Endothelial cell of umbilical vein (primary cell): Measurements from ENCODE around the gene TBL3. TPM values are rescaled to one million over a fixed set of nuclear protein-coding genes. Genes with fewer than 3 reads are reported as not detected.

Experiments used
- BruUV-seq: library from RNA; stranded (reverse); fragments of 400-500 nt; replicated peaks from 2 replicates; lab custom pipeline; 2021; lab: Mats Ljungman, UMichigan
- CTCF ChIA-PET: fragments of 300-600, 350-600 bp; sonication (Branson Sonifier 250); formaldehyde crosslinking; loops from one replicate; lab custom pipeline; 2021; ENCODE audit warnings: antibody characterized with exemption, inconsistent platforms; lab: Charles Lee
- POLR2A ChIA-PET: fragments of 300-600, 350-600 bp; sonication (Branson Sonifier 250); formaldehyde crosslinking; loops from one replicate; lab custom pipeline; 2021; ENCODE audit warnings: antibody characterized with exemption, inconsistent platforms; lab: Charles Lee
- DNase-seq: peaks from one replicate; pipeline ENCODE4 v3.0.0-alpha.2; 2011; ENCODE audit warnings: low read depth, low spot score
- FAIRE-seq: peaks from 2 replicates; lab custom pipeline; 2011; peaks lifted over from hg19 to GRCh38; lab: Jason Lieb, UNC
- H2AFZ ChIP-seq: 2 replicates; pipeline ENCODE4 v1.6.0; 2012; ENCODE audit warnings: low read depth, low read length, control low read depth, inconsistent platforms
- H3K27ac ChIP-seq: 2 replicates; pipeline ENCODE4 v1.5.1; 2011; ENCODE audit warnings: low read depth, mild to moderate bottlenecking, control low read depth, low read length, moderate library complexity; ENCODE audit not compliant: insufficient read depth
- H3K27me3 ChIP-seq, 2 experiments: 2 replicates each; pipeline versions ENCODE4 v1.6.0 to v1.6.1; 2011; ENCODE audit warnings: low read length in 2 of 2, mixed read lengths in 1 of 2; ENCODE audit not compliant: control insufficient read depth in 2 of 2, insufficient read depth in 2 of 2
- H3K36me3 ChIP-seq, 2 experiments: 2 replicates in 1 of 2; 3 replicates in 1 of 2; pipeline ENCODE4 v1.5.1; 2011; ENCODE audit warnings: low read length in 2 of 2, mild to moderate bottlenecking in 1 of 2, moderate library complexity in 1 of 2; ENCODE audit not compliant: control insufficient read depth in 2 of 2, insufficient read depth in 2 of 2; ENCODE audit errors: extremely low read depth in 1 of 2
- H3K4me1 ChIP-seq: 3 replicates; pipeline ENCODE4 v1.5.1; 2011; ENCODE audit warnings: mild to moderate bottlenecking, low read length; ENCODE audit not compliant: control insufficient read depth, insufficient read depth; ENCODE audit errors: extremely low read depth
- H3K4me2 ChIP-seq: 2 replicates; pipeline ENCODE4 v1.6.1; 2011; ENCODE audit warnings: low read length, control low read depth, mixed read lengths; ENCODE audit not compliant: insufficient read depth
- H3K4me3 ChIP-seq, 3 experiments: fragments of 200-600 bp in 1 of 3; sonication (generic), shearing (Covaris generic) in 1 of 3; replicated peaks in 1 of 3; 2 replicates each; pipeline ENCODE4 v1.5.1; 2011 to 2016; ENCODE audit warnings: control low read depth in 3 of 3, low read length in 3 of 3, mild to moderate bottlenecking in 2 of 3, inconsistent platforms in 1 of 3, low read depth in 1 of 3, moderate library complexity in 1 of 3; ENCODE audit not compliant: insufficient read depth in 1 of 3
- H3K79me2 ChIP-seq: 2 replicates; pipeline ENCODE4 v1.6.0; 2012; ENCODE audit warnings: low read length, inconsistent platforms; ENCODE audit not compliant: control insufficient read depth, insufficient read depth
- H3K9ac ChIP-seq: replicated peaks from 2 replicates; pipeline ENCODE3; 2011; ENCODE audit warnings: low read length, control low read depth; ENCODE audit not compliant: insufficient read depth; ENCODE audit errors: extremely low read depth
- H3K9me1 ChIP-seq: replicated peaks from 3 replicates; pipeline ENCODE4 v1.6.0; 2011; ENCODE audit warnings: mild to moderate bottlenecking, low read length; ENCODE audit not compliant: control insufficient read depth, insufficient read depth; ENCODE audit errors: extremely low read depth
- H3K9me3 ChIP-seq: replicated peaks from 2 replicates; pipeline ENCODE4 v1.5.1; 2012; ENCODE audit warnings: low read length, inconsistent platforms; ENCODE audit not compliant: control insufficient read depth, insufficient read depth
- H4K20me1 ChIP-seq: replicated peaks from 2 replicates; pipeline ENCODE3; 2011; ENCODE audit warnings: mild to moderate bottlenecking, low read length; ENCODE audit not compliant: control insufficient read depth, insufficient read depth; ENCODE audit errors: extremely low read depth
- EZH2 ChIP-seq: IDR thresholded peaks from 2 replicates; pipeline ENCODE4 v1.6.1; 2012; ENCODE audit warnings: borderline replicate concordance, low read depth, mild to moderate bottlenecking, moderate library complexity, low read length, inconsistent platforms; ENCODE audit not compliant: severe bottlenecking
- POLR2A ChIP-seq: IDR thresholded peaks from 2 replicates; pipeline ENCODE4 v1.6.1; 2012; ENCODE audit warnings: low read depth, mild to moderate bottlenecking, control low read depth, low read length
- POLR2AphosphoS5 ChIP-seq: IDR thresholded peaks from 2 replicates; pipeline ENCODE4 v1.6.1; 2012; ENCODE audit warnings: low read depth, mild to moderate bottlenecking, control low read depth, low read length, moderate library complexity; ENCODE audit not compliant: insufficient read depth
- dilution Hi-C: fragments of 300-500 bp; cut with MboI; formaldehyde crosslinking; loops from one replicate; pipeline ENCODE4 v1.15.0; 2019; ENCODE audit warnings: low sequenced_read_pairs; ENCODE audit not compliant: extremely low pct_ligation_motif_present
- intact Hi-C: fragments of 100-400 bp; cut with micrococcal nuclease; formaldehyde crosslinking; loops from one replicate; pipeline ENCODE4 v1.10.0; 2022
- polyA plus RNA-seq, 4 experiments: library from polyadenylated mRNA; depleted of rRNA in 3 of 4; stranded (reverse) in 3 of 4; unstranded in 1 of 4; fragments of >200 nt; gene quantifications; 2 replicates each; pipeline versions ENCODE4 v1.2.1 to v1.2.3, GENCODE V29; 2011 to 2012; ENCODE audit warnings: missing spikeins in 1 of 4
- total RNA-seq: library from RNA; stranded (reverse); gene quantifications from 2 replicates; pipeline ENCODE4 v1.2.3, GENCODE V29; 2021
- TF ChIP-seq, protein P1 (sequence below): IDR thresholded peaks from 2 replicates; pipeline ENCODE4 v1.6.1; 2011; ENCODE audit not compliant: insufficient read depth, insufficient read length

Gene TBL3
- total and polyA plus RNA-seq, 2 donors (not counting 3 experiments of a cell fraction or from before 2014, with no cell fraction given): 42.2 to 77.1 TPM

DNA sequence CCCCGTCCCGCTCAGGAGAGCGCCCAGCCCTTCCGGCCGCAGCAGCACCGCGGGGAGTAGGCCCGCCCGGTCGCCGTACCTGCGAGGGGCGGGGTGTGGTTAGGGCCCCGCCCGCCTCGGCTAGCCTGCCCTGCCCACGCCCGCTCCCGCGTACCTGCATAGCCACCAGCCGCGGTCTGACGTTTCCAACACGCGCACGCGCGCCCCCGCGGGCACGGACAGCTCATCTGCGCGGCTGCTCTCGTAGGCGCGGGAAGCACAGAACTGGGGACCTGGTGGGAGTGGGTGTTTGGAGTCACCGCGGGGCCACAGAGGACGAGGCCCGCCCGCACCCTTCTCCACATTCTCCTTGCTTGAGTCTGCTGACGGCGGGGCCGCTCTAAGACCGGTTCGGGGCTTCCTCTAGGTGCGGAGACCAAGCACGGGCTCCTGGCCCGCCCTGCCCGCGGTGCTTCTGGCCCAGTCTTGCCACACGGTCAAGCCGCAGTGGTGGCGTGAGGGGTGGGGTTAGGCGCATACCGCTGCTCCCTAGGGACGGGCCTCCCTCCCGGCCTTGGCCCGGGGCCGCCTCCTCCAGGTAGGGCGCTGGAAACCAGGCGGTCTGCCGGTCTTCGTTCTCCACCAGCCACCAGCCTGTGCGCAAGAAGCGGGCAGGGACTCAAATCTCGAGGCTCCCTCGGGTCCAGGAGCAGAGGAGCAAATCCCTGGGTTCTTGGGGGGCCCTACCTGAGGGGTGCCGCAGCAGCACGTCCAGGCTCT, 7.6 kb downstream of the TBL3 start:
- Histone ChIP-seq H3K9me3 (no peaks in the 10 kb centered on the region), H3K4me3 (no peak overlapping the region), H3K79me2 (no peaks in the 10 kb centered on the region), H3K9me1 (no peaks in the 10 kb centered on the region), H3K27me3 (peaks cover 35 to 41% of the 10 kb centered on the region in 2 experiments), H2AFZ (no peak overlapping the region), H3K9ac (no peak overlapping the region), H3K4me2 (no peak overlapping the region), H3K36me3 (peaks cover 9 to 35% of the 10 kb centered on the region in 2 experiments), H4K20me1 (no peaks in the 10 kb centered on the region), H3K27ac (no peak overlapping the region), H3K4me1 (peaks cover 7% of the 10 kb centered on the region)
- no TSS peak for BruUV-seq
- TF ChIP-seq POLR2A (no peak), POLR2AphosphoS5 (peak; percentile 30)
- DNase-seq (no peak), FAIRE-seq (no peak)
- POLR2A ChIA-PET: no interaction called here
- intact Hi-C loops: no loop called here
- CTCF ChIA-PET: interaction anchor here (0.9 to 5.0 kb wide), 2 partner anchors 24 to 161 kb away, joined by 3 to 21 read pairs; no protein-coding TSS in a partner anchor
- dilution Hi-C loops: no loop called here

DNA sequence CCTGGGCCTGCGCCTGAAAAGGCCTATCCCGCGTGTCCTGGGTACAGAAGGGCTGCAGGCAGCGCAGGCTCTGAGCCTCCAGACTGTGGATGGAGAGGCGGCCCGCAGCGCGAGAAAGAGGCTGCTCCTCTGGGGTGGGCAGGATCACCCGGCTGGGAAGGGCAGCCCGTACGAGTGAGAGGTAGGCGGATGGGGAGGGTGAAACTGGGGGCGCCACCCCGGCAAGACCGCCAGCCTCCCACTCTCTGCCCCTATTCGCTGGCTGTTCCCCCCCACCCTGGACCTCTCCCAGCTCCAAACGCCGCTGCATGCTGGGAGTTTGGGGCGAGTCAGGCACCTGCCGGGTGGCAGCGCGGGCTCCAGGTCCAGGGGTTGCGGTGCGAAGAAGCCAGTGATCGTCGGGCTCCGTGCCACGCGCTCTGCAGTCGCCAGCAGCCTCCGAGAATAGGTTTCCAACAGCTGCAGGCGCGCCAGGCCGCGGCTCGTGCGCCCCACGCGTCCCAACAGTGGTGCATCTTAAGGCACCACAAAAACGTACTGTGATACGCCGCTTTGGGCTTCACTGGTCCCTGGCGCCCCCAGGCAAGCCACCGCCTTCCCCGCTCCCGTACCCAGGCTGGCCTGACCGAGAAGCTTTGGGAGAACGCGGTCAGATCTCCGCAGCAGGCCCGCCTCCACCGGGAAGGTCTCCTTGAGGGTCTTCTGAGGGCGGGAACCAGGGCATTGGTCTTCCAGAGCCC, 8.3 kb downstream of the TBL3 start:
- CTCF ChIA-PET: interaction anchor here (5.0 kb wide), 1 partner anchor 161 kb away, joined by 21 read pairs; no protein-coding TSS in a partner anchor
- H3K9me3 ChIP-seq: no peaks in the 10 kb centered on the region
- TF ChIP-seq EZH2: peak; percentile 98
- TF ChIP-seq, protein P1, sequence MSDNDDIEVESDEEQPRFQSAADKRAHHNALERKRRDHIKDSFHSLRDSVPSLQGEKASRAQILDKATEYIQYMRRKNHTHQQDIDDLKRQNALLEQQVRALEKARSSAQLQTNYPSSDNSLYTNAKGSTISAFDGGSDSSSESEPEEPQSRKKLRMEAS: no peak
- POLR2A ChIA-PET: interaction anchor here (0.6 kb wide), 1 partner anchor 175 kb away, joined by 4 read pairs; the partner anchor contains the start of gene TRAF7
- no peak overlapping the region for H3K4me2 ChIP-seq
- H4K20me1 ChIP-seq: no peaks in the 10 kb centered on the region
- H3K4me1 ChIP-seq: peaks cover 13% of the 10 kb centered on the region
- no peaks in the 10 kb centered on the region for H3K9me1 ChIP-seq
- H3K27ac ChIP-seq: no peak overlapping the region
- peaks cover 35 to 41% of the 10 kb centered on the region in 2 experiments for H3K27me3 ChIP-seq
- no peak overlapping the region for H2AFZ ChIP-seq
- no peak overlapping the region for H3K9ac ChIP-seq
- intact Hi-C loops (no loop called here), dilution Hi-C loops (no loop called here)
- H3K79me2 ChIP-seq: peaks cover 3% of the 10 kb centered on the region
- no TSS peak for BruUV-seq
- H3K36me3 ChIP-seq: peaks cover 7 to 29% of the 10 kb centered on the region in 2 experiments
- FAIRE-seq: no peak
- no peak overlapping the region for H3K4me3 ChIP-seq
- no peak for DNase-seq
